Activated CD4-positive, alpha-beta T cell treated with anti-CD3 and anti-CD28 coated beads, Interleukin-2, amount 50 U/mL, for 4 hours (primary cell): ENCODE data around the gene IL36A.

Experiments used
- DNase-seq, 2 experiments: peaks; one replicate each; pipeline ENCODE4 v3.0.0-alpha.2; 2020

IL36A gene

GRCh38 chr2:113007250-113007649 lies 2.0 kb downstream of the IL36A start:
- DNase-seq = no peak

GRCh38 chr2:113009622-113010021 lies 4.4 kb downstream of the IL36A start:
- DNase-seq = no peak

GRCh38 chr2:113010088-113010487 lies 4.8 kb downstream of the IL36A start:
- DNase-seq = no peak

GRCh38 chr2:113011108-113011507 lies 5.8 kb downstream of the IL36A start:
- DNase-seq = no peak

GRCh38 chr2:113012436-113013335 lies 7.4 kb downstream of the IL36A start:
- DNase-seq = no peak

GRCh38 chr2:113013336-113013661 lies 8.0 kb downstream of the IL36A start:
- no peak for DNase-seq

GRCh38 chr2:113014067-113014466 lies 8.8 kb downstream of the IL36A start:
- DNase-seq = no peak

GRCh38 chr2:113015042-113015441 lies 9.8 kb downstream of the IL36A start:
- no peak for DNase-seq

GRCh38 chr2:113015655-113016054 lies 10.4 kb downstream of the IL36A start:
- DNase-seq = no peak

GRCh38 chr2:113018509-113018908 lies 13.2 kb downstream of the IL36A start:
- no peak for DNase-seq

- DNase-seq = no peak
These were observed 16.1 kb downstream of the IL36A start for GRCh38 chr2:113021312-113021711.

GRCh38 chr2:113024764-113025163 lies 19.5 kb downstream of the IL36A start:
- DNase-seq = no peak

- no peak for DNase-seq
These were observed 20.5 kb downstream of the IL36A start for GRCh38 chr2:113025737-113026136.

- DNase-seq = no peak
These were observed 22.4 kb downstream of the IL36A start for GRCh38 chr2:113027691-113028090.

- no peak for DNase-seq
These were observed 22.9 kb downstream of the IL36A start for GRCh38 chr2:113028112-113028511.

- DNase-seq = no peak
These were observed 27.5 kb downstream of the IL36A start for GRCh38 chr2:113032737-113033136.

GRCh38 chr2:113034016-113034415 lies 28.8 kb downstream of the IL36A start:
- no peak for DNase-seq

- no peak for DNase-seq
These were observed 31.5 kb downstream of the IL36A start for GRCh38 chr2:113036763-113037162.

- DNase-seq = no peak
These were observed 33.0 kb downstream of the IL36A start for GRCh38 chr2:113038291-113038690.

GRCh38 chr2:113039158-113039557 lies 33.9 kb downstream of the IL36A start:
- no peak for DNase-seq

- no peak for DNase-seq
These were observed 34.5 kb downstream of the IL36A start for GRCh38 chr2:113039719-113040118.

GRCh38 chr2:113041871-113042270 lies 36.6 kb downstream of the IL36A start:
- DNase-seq = no peak

GRCh38 chr2:113046465-113046864 lies 41.2 kb downstream of the IL36A start:
- DNase-seq = no peak

GRCh38 chr2:113050921-113051895 lies 45.9 kb downstream of the IL36A start:
- no peak for DNase-seq
